ENCODE measurements around the gene CDIPT.
"Not testable (repeated sequence)": the region's sequence is repeated elsewhere in the genome, so short reads cannot be mapped to it uniquely, and the experiment has no call there.

The CDIPT gene

DNA sequence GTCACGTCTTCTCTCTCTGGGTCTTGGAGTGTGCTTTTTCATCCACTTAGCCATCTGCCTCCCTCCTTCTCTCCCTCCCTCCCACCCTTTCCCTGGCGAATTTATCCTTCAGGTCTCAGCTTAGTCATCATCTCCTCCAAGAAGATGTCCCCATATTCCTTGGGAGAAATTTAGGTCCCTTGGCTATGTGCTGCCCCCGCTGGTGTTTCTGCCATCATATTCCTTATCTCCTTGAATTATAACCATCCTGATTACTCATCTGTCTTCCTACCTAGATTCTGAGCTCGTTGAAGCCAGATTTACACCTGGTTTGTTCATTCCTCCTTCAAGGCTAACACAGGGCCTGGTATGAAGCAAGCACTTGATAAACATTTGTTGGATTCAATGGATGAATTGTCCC, 31.3 kb upstream of the CDIPT start:
- no peak for DNase-seq

DNA sequence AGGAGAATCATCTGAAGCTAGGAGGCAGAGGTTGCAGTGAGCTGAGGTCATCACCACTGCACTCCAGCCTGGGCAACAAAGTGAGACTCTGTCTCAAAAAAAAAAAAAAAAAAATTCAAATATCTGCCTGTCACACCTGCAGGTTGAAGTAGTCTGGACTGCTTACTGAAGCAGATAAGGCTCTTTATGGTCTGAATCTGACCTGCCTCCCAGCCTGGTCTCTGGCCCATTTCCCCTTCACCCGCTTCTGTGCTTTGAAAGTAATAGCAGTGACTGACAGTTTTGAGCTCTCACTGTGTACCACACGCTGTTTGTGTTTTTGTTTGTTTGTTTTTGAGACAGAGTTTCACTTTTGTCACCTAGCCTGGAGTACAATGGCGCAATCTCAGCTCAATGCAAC, 30.5 kb upstream of the CDIPT start:
- no peak for DNase-seq

DNA sequence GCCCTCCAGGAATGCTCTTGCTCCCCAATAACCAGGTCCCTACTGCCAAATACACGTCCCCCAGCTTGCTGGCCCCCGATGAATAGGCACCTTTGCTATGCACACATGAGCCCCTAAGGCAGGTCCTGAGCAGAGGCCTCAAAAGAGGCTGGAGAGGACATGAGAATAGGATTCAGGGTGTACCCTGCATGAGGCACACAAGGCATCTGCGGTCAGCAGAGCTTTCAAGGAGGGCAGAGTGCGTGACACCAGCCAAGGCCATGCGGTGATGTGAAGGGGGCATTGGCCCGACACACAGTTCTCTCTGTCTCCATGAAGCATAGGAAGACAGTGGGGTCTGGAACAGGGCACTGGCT, 29.4 kb upstream of the CDIPT start:
- no peak for DNase-seq

DNA sequence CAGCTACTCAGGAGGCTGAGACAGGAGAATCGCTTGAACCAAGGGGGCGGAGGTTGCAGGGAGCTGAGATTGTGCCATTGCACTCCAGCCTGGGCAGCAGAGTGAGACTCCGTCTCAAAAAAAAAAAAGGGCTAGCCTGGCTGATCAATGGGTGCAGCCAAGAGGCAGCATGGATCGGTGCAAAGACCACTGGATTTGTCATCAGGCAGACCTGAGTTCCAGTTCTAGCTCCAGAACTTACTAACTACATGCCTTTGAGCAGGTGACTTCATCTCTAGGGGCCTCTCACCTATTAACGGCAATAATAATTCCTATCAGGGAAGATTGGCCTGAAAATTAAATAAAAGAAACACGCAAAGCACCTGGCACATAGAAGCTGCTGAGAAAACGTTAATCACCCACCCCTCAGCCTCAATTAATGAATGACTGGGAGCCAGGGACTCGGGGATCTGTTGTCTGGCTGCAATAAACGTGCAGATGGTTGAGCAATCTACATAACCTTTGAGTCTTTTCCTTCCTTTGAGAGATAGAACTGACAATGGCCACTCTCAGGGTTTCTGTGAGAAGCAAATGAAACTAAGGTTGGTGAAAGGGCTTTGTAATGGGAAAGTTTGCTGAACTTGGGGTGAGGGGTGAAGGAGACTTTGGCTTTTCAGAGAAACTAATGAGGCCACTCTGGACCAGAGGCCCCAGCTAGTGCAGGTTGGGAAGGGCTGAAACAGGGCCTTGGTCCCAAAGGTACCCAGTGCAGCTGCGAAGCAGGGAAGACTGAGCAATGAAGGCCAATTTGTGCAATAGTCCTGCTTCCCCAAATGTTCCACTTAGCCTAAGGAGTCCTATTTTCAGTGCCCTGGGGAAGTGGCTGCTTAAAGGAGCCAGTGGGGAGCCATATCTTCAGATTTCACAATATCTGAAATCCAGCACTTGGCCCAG, 28.8 kb upstream of the CDIPT start:
- DNase-seq: no peak

DNA sequence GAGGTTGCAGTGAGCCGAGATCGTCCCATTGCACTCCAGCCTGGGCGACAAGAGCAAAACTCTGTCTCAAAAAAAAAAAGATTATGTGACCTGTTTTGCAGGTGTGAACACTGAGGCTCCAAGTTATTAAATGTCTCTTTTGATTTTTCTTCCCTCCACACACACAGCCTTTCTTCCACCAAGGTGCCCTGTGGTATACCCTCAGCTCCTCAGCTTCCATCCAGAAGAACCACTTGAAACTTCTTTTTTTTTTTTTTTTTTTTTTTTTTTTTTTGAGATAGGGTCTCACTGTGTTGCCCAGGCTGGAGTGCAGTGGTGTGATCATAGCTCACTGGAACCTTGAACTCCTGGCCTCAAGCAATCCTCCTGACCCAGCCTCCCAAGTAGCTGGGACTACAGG, 26.3 kb upstream of the CDIPT start:
- DNase-seq: not testable (repeated sequence)

DNA sequence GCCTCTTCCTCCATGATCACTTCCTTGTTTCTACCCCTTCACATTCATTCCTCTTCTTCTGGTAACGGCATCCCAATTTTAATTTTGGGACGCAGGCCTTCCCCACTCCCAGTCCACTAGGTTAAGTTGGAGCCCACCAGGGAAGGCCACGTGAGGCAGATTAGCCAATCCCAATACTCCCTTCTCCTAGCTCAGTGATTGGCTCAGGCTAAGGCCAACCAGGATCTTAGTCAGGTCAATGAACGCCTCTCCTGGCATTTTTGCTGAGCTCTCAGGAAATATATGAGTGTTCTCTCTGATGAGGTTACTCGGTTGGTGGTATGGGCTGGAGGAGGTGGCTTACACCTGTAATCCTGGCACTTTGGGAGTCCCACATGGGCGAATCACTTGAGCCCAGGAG, 21.0 kb upstream of the CDIPT start:
- DNase-seq: no peak

DNA sequence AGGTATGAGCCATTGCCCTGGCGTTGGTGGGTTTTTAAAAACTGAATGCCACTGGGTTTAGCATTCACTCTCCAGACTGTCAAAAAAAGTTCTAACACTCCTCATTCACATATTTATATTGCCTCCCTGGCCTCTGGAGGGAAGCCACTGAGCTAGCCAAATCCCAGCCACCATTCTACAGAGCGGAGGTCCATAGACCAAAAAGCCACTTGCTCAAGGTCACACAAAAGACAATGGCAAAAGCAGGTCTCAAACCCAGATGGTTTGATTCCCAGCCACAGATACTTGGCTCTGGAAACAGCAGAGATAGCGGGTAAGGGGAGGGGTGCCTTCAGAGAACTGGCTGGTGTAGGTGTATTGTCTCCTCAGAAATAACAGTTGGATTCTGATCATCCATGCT, 18.0 kb upstream of the CDIPT start:
- no peak for DNase-seq

DNA sequence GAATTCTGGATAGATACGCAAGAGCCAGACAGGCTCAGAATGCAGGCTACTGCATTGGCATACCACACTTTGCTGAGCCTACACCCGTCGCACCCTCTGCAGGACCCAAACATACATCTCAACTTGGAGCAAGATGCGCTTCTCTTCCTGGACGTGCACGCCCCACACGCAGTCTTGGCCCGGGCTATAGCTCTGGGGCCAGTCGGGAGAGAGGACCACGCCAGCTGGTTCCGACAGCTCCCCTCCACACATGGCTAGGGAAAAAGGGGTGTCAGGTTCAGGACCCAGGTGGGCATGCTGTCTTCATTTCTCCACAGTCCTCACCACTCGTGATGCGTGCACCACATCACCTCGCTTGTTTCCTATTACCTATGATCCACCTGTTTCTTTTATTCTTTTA, 15.1 kb upstream of the CDIPT start:
- no peak for DNase-seq

DNA sequence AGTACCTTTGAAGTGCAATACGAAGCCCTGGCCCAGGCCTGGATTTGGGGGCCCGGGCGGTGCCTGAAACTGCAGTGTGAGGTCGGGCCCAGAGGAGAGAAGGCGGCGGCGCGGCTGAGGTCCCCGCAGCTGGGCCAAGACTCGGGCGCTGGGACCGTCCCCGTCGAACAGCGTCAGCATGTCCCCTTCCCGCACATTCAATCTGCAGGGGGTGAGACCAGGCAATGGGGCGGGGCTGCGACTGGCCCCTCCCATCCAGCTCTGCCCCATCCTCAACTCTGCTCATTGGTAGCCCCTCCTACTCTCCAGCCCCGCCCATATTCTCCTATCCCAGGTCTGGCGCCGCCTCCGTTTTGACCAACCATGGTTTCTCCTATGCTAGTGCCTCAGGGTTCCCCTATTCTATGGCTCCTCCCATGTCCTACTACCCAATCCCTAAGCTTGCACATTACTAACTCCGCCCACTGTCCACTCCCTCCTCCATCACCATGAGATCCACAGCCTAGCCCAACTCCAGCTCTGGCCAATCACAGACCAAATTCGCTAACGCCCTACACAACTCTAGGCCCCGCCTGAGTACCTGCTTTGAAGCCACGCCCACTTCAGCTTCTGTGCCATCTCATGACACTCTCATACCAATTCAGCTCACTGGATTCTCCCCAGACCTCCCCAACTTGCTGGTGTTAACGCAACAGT, 14.4 kb upstream of the CDIPT start:
- DNase-seq: no peak

DNA sequence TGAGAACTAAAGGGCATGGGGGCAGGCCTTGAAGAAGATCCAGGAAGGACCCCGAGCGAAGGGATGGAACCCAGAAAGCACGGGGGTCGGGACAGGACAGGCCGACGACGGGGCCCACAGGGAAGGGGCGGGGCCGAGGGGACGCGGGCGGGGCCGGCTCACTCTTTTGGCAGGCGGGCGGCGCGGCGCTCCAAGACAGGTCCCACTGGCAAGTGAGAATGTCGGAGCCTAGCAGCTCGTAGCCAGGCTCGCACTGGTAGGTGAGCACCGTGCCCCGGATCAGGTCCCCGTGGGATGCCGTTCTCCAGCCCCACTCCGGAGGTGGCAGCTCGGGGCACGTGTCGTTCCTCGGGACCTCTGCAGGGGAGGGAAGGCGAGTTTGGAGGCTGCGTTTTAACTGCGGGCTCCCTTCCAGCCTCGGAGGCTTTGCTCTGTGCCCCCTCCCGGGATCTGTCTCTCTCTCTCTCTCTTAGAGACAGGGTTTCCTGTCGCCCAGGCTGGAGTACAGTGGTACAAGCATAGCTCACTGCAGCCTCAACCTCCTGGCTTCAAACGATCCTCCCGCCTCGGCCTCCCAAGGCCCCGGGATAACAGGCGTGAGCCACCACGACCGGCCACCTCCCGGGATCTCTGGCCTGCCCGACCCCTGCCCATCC, 13.7 kb upstream of the CDIPT start:
- no peak for DNase-seq

DNA sequence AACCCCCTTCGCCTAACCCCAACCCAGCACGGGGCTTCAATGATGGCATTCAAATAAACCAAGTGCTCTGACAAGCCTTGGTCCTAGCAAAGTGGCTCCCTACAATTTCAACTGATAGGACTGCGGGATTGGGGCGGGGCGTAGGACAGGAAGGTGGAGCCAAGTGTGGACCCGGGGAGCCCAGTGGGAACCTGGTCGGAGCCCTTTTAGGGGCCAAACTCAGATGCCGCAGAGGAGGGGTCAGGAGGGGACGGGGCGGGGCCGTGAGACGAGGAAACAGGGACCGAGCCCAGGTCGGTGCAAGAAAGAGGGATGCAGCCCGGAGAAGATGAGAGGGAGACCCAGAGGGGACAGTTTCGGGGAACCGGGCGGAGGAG, 13.2 kb upstream of the CDIPT start:
- DNase-seq: no peak

DNA sequence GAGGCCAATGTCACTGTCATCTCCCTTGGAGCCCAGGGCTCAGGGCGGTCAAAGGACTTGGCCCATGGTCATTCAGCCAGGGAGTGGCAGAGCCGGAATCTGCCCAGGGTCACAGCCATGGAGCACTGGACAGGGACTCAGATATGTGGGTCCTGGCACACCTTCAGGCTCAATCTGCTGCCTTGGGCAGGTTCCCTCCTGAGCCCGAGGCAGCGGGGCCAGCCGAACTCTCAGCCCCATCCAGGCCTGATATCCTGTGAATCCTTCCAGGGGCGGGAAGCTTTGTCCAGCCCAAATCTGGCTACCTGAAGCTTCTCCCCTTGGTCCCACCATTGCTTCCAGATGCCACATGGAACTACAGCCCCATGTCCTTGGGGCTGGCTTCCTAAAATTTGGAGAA, 12.2 kb upstream of the CDIPT start:
- DNase-seq: no peak

DNA sequence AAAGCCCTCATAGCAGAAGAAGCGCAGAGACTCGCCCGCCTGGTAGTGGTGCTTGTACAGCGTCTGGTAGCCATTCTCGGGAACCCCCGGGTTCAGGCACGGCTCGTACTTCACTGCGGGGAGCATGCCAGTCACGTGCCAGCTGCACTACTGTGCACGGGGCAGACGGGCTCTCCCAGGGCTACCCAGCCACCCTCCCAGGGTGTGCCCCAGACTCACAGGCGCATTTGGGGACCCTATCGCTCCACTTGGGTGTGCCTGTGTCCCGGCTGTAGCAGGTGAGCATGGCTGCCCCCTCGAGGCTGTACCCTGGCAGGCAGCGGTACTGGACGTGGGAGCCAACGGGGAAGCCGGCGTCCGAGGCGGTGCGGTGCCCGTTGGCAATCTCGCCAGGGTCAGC, 10.3 kb upstream of the CDIPT start:
- no peak for DNase-seq

DNA sequence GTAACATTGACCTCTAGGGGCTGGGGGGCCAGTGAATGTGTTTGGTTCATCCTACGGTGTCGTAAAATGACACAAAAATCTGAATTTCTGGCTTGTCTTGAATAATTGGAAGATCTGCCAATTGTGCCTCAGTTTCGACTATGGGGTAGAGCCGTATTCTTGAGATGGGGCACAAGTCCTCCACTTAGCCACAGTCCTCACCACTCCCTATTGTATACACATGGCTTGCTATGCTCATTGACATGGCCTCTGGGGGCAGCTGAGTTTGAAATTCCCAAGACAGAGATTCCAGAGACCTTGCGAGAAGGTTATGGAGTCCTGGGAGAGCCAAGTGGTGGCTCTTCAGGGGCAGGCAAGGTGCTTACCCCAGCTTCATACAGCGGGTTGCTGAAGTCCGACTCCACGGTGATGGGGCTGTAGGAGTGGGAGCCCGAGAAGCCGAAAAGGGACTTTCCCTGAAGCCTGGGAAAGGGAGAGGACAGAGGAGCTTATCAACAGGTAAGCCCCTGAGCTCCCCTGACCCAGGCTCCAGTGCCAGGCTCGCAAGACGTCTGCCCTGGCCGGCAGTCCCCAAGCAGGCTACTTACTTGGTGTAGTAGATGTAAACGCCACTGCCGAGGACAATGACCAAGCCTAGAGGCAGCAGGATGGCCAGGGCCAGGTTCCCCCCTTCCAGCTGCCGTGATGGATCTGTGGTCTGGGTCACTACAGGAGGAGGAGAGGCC, 9.0 kb upstream of the CDIPT start:
- DNase-seq: no peak

DNA sequence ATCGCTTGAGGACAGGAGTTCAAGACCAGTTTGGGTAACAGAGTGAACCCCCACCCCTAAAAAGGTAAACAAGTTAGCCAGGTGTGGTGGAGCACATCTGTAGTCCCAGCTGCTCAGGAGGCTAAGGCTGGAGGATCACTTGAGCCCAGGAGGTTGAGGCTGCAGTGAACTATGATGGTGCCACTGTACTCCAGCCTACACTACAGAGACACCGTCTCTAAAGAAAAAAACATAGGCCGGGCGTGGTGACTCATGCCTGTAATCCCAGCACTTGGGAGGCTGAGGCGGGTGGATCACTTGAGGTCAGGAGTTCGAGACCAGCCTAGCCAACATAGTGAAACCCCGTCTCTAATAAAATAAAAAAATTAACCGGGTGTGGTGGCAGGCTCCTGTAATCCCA, 6.0 kb upstream of the CDIPT start:
- not testable (repeated sequence) for DNase-seq

DNA sequence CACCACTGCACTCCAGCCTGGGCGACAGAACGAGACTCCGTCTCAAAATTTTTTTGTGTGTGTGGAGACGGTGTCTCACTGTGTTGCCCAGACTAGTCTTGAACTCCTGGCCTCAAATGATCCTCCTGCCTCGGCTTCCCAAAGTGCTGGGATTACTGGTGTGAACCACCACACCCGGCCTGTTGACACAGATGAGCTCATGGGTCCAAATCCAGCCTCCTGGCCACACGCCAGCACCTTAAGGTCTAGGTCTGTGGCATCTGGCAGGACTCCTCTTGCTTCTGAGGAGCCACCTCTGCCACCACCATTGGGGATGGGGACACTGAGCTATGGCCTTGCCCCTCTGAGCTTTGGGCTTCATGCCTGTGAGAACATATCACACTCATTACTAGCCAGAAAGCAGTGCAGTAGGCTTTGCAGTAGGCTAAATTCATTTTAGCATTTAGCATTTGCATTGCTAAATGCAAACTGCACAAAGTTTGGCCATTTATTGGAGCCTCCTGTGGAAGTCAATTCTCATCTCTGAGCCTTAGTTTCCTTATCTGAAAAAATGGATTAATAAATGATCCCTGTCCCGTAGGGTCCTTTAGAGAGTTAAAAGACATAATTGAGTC, 5.5 kb upstream of the CDIPT start:
- DNase-seq: no peak

DNA sequence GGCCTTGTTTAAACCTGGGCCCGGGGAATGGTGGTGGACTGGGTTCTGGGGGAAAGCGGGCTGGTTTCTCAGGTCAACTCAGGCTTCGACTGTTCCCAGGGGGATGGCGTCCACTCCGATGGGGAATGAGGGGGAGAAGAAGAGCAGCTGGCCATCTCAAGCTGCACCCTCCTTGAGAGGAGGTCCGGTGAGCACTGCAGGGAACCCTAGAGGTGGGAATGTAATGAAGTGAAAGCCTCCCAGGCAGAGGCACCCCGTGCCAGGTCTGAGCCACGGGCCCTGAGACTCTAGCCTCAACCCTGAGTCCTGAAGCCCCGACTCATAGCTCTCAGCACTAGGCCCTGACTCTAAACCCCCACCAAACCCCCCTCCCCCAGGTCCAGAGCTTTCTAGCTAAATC, 1.2 kb upstream of the CDIPT start:
- no peak for DNase-seq

DNA sequence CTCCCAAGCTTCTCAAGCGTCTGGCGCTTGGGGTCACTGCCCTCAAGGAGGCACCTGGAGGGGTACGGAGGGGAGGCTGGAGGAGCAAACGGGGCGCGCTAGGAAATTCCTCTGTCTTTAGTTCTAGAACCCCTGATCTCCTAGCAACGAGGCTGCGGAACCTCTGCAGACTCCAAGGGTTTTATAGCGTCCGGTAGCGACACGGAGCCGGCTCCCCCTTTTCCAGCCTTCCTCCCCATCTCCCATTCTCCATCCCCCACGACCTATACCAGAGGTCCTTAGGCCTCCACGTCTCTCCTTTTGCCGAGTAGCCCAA, 601 bp upstream of the CDIPT start:
- DNase-seq: no peak

DNA sequence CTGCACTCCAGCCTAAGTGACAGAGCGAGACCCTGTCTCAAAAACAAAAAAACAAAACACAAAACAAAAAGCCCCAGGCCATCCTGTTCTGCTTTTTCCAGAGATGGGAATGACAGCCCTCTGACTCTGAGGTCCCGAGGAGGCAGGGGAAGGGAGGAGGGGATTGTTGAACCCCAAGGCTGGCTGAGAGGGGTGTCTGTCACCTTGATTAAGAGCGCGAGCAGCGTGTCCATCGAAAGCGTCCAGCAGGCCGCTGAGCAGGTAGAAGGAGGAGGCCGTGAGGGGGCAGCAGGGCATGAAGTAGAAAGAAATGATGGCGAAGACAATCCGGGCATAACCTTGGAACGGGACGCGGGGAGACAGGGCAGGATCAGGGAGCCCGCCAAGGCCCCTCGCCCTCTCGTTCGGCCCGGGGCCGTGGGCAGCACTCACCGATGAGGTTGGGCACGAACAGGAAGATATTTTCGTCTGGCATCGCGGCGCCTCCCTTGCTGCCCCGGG, 593 bp downstream of the CDIPT start:
- DNase-seq: no peak

DNA sequence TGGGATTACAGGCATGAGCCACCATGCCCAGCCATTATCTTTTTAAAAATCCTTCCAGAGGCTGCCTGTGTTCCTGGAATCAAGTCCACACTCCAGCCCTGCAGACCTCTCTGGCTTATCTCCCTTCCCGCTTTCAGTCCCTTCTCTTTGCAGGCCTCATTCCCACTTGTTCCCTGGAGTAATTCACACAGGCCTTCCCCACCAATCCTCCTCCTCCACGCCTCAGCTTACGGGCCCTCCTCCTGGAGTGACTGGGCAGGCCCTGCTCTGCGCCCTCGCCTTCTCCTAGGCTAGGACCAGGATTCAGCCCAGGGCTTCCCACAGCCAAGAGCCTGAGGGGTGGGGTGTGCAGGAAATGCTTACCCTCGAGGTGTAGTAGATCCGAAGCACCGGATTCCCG, 2.8 kb downstream of the CDIPT start:
- DNase-seq: no peak

DNA sequence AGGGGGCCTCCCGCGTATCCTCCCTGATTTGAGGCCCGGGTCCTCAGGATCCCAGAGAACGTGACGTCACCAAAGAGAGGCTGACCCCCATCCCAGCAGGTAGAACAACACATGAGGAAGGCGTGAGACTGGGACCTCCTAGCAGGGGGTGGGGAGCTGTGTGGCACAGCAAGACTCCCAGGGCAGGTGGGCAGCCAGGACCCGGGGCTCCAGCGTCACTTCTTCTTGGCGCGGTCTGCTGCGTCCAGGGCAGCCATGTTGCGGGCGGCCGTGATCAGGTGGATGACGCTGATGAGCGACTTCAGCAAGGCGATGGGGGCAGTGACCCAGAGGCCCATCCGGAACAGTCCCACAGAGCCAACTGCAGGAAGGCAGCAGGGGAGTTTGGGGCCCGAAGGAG, 4.1 kb downstream of the CDIPT start:
- DNase-seq: no peak

DNA sequence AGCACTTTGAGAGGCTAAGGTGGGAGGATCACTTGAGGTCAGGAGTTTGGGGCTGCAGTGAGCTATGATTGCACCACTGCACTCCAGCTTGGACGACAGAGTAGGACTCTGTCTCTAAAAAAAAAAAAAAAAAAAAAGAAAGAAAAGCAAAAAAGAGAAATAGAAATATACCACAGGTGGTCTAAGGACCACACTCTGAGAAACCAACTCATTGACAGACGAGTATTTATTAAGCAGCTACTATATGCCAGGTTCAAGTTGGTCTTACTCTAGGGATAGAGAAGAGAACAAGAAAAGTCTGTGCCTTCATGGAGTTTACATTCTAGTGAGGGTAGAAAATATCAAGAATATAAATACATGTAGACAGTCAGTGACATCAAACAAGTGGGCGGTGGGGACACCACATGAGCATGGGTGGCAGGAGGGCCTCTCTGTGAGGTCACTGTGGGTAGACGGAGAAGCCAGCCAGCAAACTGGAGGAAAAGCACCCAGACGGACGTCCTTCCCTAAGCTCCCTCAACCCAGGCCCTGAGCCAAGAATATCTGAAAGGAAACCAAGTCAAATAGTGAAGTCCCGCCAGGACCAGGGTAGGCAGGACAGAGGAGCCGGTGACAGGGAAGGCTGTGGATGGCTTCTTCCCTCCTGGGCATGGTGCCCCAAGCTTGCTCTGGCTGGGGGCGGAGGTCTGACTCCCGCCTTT, 4.7 kb downstream of the CDIPT start:
- DNase-seq: no peak

All from COR-L47 (cell line).